Panc1 (cell line): Measurements from ENCODE around the gene GADD45A. TPM values are rescaled to one million over a fixed set of nuclear protein-coding genes. Genes with fewer than 3 reads are reported as not detected.

Experiments used
- ATAC-seq: fragments of 200-7000 bp; cut with Tn5 transposase; 2 replicates; pipeline ENCODE4 v1.9.1; 2020; ENCODE audit warnings: mild to moderate bottlenecking, moderate library complexity
- BruUV-seq: library from RNA; stranded (reverse); fragments of 400-500 nt; replicated peaks from 2 replicates; lab custom pipeline; 2021; lab: Mats Ljungman, UMichigan
- CTCF ChIA-PET: fragments of 300-600 bp; sonication (Branson Sonifier 250); formaldehyde crosslinking; loops from one replicate; lab custom pipeline; 2022; ENCODE audit warnings: antibody characterized with exemption; lab: Charles Lee
- POLR2A ChIA-PET: fragments of 300-600 bp; sonication (Branson Sonifier 250); formaldehyde crosslinking; loops from one replicate; lab custom pipeline; 2022; ENCODE audit warnings: antibody characterized with exemption; lab: Charles Lee
- DNase-seq: peaks from one replicate; pipeline ENCODE4 v3.0.0-alpha.2; 2010; ENCODE audit warnings: low read depth, low spot score
- H3K27ac ChIP-seq: 2 replicates; pipeline ENCODE4 v1.5.1; 2011; ENCODE audit warnings: mild to moderate bottlenecking, low read length, inconsistent platforms
- H3K27me3 ChIP-seq: fragments of 200-500 bp; sonication (Bioruptor generic); 2 replicates; pipeline ENCODE4 v1.6.0; 2014; ENCODE audit warnings: low read length, inconsistent platforms; ENCODE audit not compliant: control insufficient read depth, insufficient read depth
- H3K36me3 ChIP-seq: fragments of 200-500 bp; sonication (Bioruptor generic); 2 replicates; pipeline ENCODE4 v1.5.1; 2014; ENCODE audit warnings: inconsistent platforms, mild to moderate bottlenecking, low read length, moderate library complexity; ENCODE audit not compliant: control insufficient read depth, insufficient read depth
- H3K4me1 ChIP-seq: 2 replicates; pipeline ENCODE4 v1.5.1; 2011; ENCODE audit warnings: inconsistent platforms, mild to moderate bottlenecking, low read length, moderate library complexity; ENCODE audit not compliant: control insufficient read depth, insufficient read depth
- H3K4me3 ChIP-seq, 2 experiments: 2 replicates each; pipeline ENCODE4 v1.5.1; 2011 to 2012; ENCODE audit warnings: low read depth in 2 of 2, low read length in 2 of 2, mild to moderate bottlenecking in 2 of 2, inconsistent platforms in 1 of 2, moderate library complexity in 1 of 2
- H3K9me3 ChIP-seq: fragments of 200-500 bp; sonication (Bioruptor generic); 2 replicates; pipeline ENCODE4 v1.5.1; 2014; ENCODE audit warnings: low read depth, mild to moderate bottlenecking, inconsistent platforms, low read length, moderate library complexity; ENCODE audit not compliant: control insufficient read depth, insufficient read depth
- POLR2AphosphoS5 ChIP-seq: IDR thresholded peaks from 2 replicates; pipeline ENCODE4 v1.6.1; 2012; ENCODE audit warnings: mild to moderate bottlenecking, low read depth, low read length, moderate library complexity
- SIN3A ChIP-seq: IDR thresholded peaks from 2 replicates; pipeline ENCODE4 v1.6.1; 2012; ENCODE audit warnings: low read depth, mild to moderate bottlenecking, low read length, moderate library complexity, borderline replicate concordance; ENCODE audit not compliant: insufficient read depth
- TCF7L2 ChIP-seq: IDR thresholded peaks from 2 replicates; pipeline ENCODE4 v1.6.1; 2011; ENCODE audit warnings: mild to moderate bottlenecking, low read depth, low read length, inconsistent platforms
- in situ Hi-C: cut with HindIII; loops from 2 replicates; pipeline ENCODE4 v1.10.0; 2016; ENCODE audit warnings: low sequenced_read_pairs, low pct_unique_long_range_greater_than_20kb
- intact Hi-C: fragments of 100-400 bp; cut with micrococcal nuclease; formaldehyde crosslinking; loops from one replicate; pipeline ENCODE4 v1.10.0; 2022; ENCODE audit not compliant: unreplicated experiment
- total RNA-seq: library from RNA; stranded (reverse); gene quantifications from one replicate; pipeline ENCODE4 v1.2.1, GENCODE V29; 2021; ENCODE audit not compliant: unreplicated experiment
- TF ChIP-seq, protein P1 (sequence below), 2 experiments: IDR thresholded peaks; 2 replicates each; pipeline ENCODE4 v1.6.1; 2011 to 2012; ENCODE audit warnings: low read depth in 2 of 2, control low read depth in 1 of 2, low read length in 1 of 2, mild to moderate bottlenecking in 1 of 2, moderate library complexity in 1 of 2; ENCODE audit not compliant: insufficient read depth in 1 of 2
- TF ChIP-seq, protein P2 (sequence below): fragments of 450-650 bp; IDR thresholded peaks from 2 replicates; pipeline ENCODE4 v1.5.1; 2017; ENCODE audit warnings: mild to moderate bottlenecking

Gene GADD45A
- total RNA-seq, 1 experiment from 2014 or later: 106 TPM

DNA sequence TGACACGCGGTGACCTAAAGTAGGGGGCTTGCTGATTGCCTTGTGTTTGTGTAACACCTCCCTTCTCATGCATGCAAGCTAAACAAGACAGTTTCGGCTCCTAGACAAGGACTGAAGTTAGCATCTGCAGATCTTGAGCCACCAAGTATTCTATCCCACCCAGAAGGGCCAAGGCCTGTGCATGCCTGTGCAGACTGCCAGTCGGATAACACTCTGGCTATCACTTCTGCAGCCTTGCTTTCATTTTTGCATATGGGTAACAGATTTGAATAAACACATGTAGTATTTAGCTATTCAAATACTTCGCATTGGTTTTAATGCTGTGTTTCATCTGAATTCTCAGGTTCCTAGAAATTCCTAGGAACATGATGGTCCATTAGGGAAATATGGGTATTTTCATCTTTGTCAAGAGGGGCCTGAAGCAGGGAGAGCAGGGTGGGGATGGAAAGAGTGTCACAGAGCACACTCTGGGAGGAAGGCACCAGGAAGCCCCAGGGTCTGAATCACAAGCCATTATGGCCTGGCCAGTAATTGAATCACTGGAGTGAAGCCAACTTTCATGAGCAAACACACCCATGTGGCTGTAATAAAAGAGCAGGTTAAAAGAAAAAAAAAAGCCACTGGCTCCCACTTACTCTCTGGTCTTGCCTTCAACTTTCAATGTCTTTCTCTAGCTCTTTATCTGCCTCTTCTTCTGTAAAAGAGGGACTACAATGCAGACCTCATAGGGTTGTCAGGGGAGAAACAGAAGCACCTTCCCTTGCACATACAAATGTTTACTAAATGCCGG lies 28.3 kb downstream of the GADD45A start:
- POLR2A ChIA-PET: no interaction called here
- CTCF ChIA-PET: interaction anchor here (1.1 kb wide), 1 partner anchor 54 kb away, joined by 3 read pairs; no protein-coding TSS in a partner anchor
- intact Hi-C loops: no loop called here

DNA sequence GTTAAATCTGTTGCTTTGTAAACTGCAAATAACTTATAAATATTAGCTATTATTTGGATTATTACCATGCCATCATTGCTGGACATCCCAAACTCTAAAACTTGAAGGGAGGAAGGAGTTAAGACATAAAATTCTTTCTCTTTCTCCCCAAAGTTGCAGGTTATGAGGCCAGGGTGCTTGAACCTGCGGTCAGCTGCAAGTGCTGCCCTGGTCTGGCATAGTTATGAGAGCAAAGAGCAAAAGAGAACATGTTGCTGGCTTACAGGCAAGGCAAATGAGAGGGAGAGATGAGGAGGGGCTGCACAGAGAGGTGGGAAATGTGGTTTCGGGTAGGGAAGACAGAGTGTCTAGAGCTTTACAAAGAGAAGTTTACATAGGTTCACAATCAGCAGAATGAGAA lies 30.8 kb downstream of the GADD45A start:
- intact Hi-C loops: no loop called here
- peaks cover 45% of the 10 kb centered on the region for H3K4me1 ChIP-seq
- BruUV-seq: no TSS peak
- H3K27me3 ChIP-seq: no peaks in the 10 kb centered on the region
- H3K27ac ChIP-seq: no peak overlapping the region; the same call in 1 of the 2 replicates
- ATAC-seq (no peak), DNase-seq (no peak)
- H3K9me3 ChIP-seq: no peaks in the 10 kb centered on the region
- in situ Hi-C loops: no loop called here
- no peaks in the 10 kb centered on the region for H3K36me3 ChIP-seq
- ChIA-PET POLR2A (no interaction called here), CTCF (no interaction called here)
- no peak for TF ChIP-seq SIN3A
- TF ChIP-seq, protein P1, sequence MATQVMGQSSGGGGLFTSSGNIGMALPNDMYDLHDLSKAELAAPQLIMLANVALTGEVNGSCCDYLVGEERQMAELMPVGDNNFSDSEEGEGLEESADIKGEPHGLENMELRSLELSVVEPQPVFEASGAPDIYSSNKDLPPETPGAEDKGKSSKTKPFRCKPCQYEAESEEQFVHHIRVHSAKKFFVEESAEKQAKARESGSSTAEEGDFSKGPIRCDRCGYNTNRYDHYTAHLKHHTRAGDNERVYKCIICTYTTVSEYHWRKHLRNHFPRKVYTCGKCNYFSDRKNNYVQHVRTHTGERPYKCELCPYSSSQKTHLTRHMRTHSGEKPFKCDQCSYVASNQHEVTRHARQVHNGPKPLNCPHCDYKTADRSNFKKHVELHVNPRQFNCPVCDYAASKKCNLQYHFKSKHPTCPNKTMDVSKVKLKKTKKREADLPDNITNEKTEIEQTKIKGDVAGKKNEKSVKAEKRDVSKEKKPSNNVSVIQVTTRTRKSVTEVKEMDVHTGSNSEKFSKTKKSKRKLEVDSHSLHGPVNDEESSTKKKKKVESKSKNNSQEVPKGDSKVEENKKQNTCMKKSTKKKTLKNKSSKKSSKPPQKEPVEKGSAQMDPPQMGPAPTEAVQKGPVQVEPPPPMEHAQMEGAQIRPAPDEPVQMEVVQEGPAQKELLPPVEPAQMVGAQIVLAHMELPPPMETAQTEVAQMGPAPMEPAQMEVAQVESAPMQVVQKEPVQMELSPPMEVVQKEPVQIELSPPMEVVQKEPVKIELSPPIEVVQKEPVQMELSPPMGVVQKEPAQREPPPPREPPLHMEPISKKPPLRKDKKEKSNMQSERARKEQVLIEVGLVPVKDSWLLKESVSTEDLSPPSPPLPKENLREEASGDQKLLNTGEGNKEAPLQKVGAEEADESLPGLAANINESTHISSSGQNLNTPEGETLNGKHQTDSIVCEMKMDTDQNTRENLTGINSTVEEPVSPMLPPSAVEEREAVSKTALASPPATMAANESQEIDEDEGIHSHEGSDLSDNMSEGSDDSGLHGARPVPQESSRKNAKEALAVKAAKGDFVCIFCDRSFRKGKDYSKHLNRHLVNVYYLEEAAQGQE (IDR thresholded peaks at IDR 0.05; ENCODE audit: insufficient read depth in 1 of 2, low read depth in 2 of 2, low read length in 1 of 2): no peak
- no peak for TF ChIP-seq TCF7L2
- no peak for TF ChIP-seq POLR2AphosphoS5
- TF ChIP-seq, protein P2, sequence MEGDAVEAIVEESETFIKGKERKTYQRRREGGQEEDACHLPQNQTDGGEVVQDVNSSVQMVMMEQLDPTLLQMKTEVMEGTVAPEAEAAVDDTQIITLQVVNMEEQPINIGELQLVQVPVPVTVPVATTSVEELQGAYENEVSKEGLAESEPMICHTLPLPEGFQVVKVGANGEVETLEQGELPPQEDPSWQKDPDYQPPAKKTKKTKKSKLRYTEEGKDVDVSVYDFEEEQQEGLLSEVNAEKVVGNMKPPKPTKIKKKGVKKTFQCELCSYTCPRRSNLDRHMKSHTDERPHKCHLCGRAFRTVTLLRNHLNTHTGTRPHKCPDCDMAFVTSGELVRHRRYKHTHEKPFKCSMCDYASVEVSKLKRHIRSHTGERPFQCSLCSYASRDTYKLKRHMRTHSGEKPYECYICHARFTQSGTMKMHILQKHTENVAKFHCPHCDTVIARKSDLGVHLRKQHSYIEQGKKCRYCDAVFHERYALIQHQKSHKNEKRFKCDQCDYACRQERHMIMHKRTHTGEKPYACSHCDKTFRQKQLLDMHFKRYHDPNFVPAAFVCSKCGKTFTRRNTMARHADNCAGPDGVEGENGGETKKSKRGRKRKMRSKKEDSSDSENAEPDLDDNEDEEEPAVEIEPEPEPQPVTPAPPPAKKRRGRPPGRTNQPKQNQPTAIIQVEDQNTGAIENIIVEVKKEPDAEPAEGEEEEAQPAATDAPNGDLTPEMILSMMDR: no peak
- H3K4me3 ChIP-seq: no peak overlapping the region

More for the DNA sequence above, 28.3 kb downstream of the GADD45A start:
- Histone ChIP-seq H3K9me3 (no peaks in the 10 kb centered on the region), H3K27ac (peak overlapping the region; percentile 40; the same call in 1 of the 2 replicates), H3K4me1 (peaks cover 53% of the 10 kb centered on the region), H3K4me3 (no peak overlapping the region), H3K36me3 (no peaks in the 10 kb centered on the region), H3K27me3 (no peaks in the 10 kb centered on the region)
- in situ Hi-C loops: no loop called here
- TF ChIP-seq, protein P1 (IDR thresholded peaks at IDR 0.05; ENCODE audit: insufficient read depth in 1 of 2, low read depth in 2 of 2, low read length in 1 of 2): no peak
- TF ChIP-seq SIN3A: no peak
- no peak for TF ChIP-seq TCF7L2
- TF ChIP-seq, protein P2: no peak
- no peak for TF ChIP-seq POLR2AphosphoS5
- BruUV-seq: no TSS peak
- ATAC-seq: peak; percentile 67
- DNase-seq: no peak
